ENCODE measurements around the gene MAP3K14. TPM values are rescaled to one million over a fixed set of nuclear protein-coding genes. Genes with fewer than 3 reads are reported as not detected.

The MAP3K14 gene
- total RNA-seq, 1 donor from 2014 or later = 0.34 TPM

- Histone ChIP-seq H3K27ac (no peak overlapping the region), H3K36me3 (no peaks in the 10 kb centered on the region), H3K79me2 (ENCODE audit: low read depth) (no peaks in the 10 kb centered on the region), H3K4me1 (peaks cover 8% of the 10 kb centered on the region), H3K4me3 (peak overlapping the region; percentile 60), H2AFZ (replicated peaks) (peak overlapping the region; percentile 88), H3F3A (ENCODE audit: low read depth) (no peaks in the 10 kb centered on the region), H3K9ac (no peak overlapping the region), H3K27me3 (peaks cover 16% of the 10 kb centered on the region), H3K9me3 (ENCODE audit: low read depth) (no peaks in the 10 kb centered on the region), H3K4me2 (peak overlapping the region; percentile 89), H4K20me1 (ENCODE audit: low read depth) (no peaks in the 10 kb centered on the region)
- TF ChIP-seq CTCF (IDR thresholded peaks at IDR 0.05) (no peak), EZH2phosphoT487 (IDR thresholded peaks at IDR 0.05) (no peak), EZH2 (IDR thresholded peaks at IDR 0.05) (no peak)
- Mint-ChIP-seq H3K27me3 (ENCODE audit: insufficient read depth, low read depth) (peaks cover 2% of the 10 kb centered on the region), H3K36me3 (peaks cover 8% of the 10 kb centered on the region), H3K9me3 (no peaks in the 10 kb centered on the region), H3K4me3 (peak overlapping the region; percentile 20), H3K4me1 (peaks cover 6% of the 10 kb centered on the region), H3K27ac (peak overlapping the region; percentile 86)
- DNase-seq (ENCODE audit: low spot score) = no peak
These were observed 54.0 kb downstream of the MAP3K14 start for GRCh38 chr17:45262516-45263476.

GRCh38 chr17:45261577-45262515 is 55.0 kb downstream of the MAP3K14 start, which contains the start of gene SPATA32:
SPATA32 (minus strand) TSS chr17:45262094; CDS start chr17:45262016, 78 bp downstream.
- peak within 1 kb of the TSS; percentile 20 for H3K4me3 Mint-ChIP-seq
- H3K4me3 ChIP-seq = peak within 1 kb of the TSS; percentile 60
- H3K27ac Mint-ChIP-seq = peak within 1 kb of the TSS; percentile 86
- H3F3A ChIP-seq (ENCODE audit: low read depth) = no peaks in the 10 kb centered on the region
- peak within 1 kb of the TSS; percentile 89 for H3K4me2 ChIP-seq
- H3K27me3 ChIP-seq = peaks cover 16% of the 10 kb centered on the region
- H3K27me3 Mint-ChIP-seq (ENCODE audit: insufficient read depth, low read depth) = peaks cover 2% of the 10 kb centered on the region
- peaks cover 8% of the 10 kb centered on the region for H3K4me1 ChIP-seq
- H3K36me3 ChIP-seq = no peaks in the 10 kb centered on the region
- no peaks in the 10 kb centered on the region for H3K9me3 ChIP-seq (ENCODE audit: low read depth)
- H4K20me1 ChIP-seq (ENCODE audit: low read depth) = no peaks in the 10 kb centered on the region
- peaks cover 4% of the 10 kb centered on the region for H3K36me3 Mint-ChIP-seq
- H3K79me2 ChIP-seq (ENCODE audit: low read depth) = no peaks in the 10 kb centered on the region
- H3K9me3 Mint-ChIP-seq = no peaks in the 10 kb centered on the region
- TF ChIP-seq CTCF (IDR thresholded peaks at IDR 0.05) = no peak
- no peak for TF ChIP-seq EZH2 (IDR thresholded peaks at IDR 0.05)
- no peak for TF ChIP-seq EZH2phosphoT487 (IDR thresholded peaks at IDR 0.05)
- H3K27ac ChIP-seq = no peak within 1 kb of the TSS
- peak; percentile 83 for DNase-seq (ENCODE audit: low spot score)
- H2AFZ ChIP-seq (replicated peaks) = peak within 1 kb of the TSS; percentile 88
- H3K9ac ChIP-seq = no peak within 1 kb of the TSS
- peaks cover 6% of the 10 kb centered on the region for H3K4me1 Mint-ChIP-seq

GRCh38 chr17:45260204-45260783 is 56.5 kb downstream of the MAP3K14 start:
- Mint-ChIP-seq H3K4me3 (no peak overlapping the region), H3K36me3 (peaks cover 4% of the 10 kb centered on the region), H3K27ac (no peak overlapping the region), H3K27me3 (ENCODE audit: insufficient read depth, low read depth) (peaks cover 2% of the 10 kb centered on the region), H3K4me1 (peaks cover 10% of the 10 kb centered on the region), H3K9me3 (no peaks in the 10 kb centered on the region)
- no peak overlapping the region for H2AFZ ChIP-seq (replicated peaks)
- no peaks in the 10 kb centered on the region for H3F3A ChIP-seq (ENCODE audit: low read depth)
- H3K36me3 ChIP-seq = no peaks in the 10 kb centered on the region
- H3K9me3 ChIP-seq (ENCODE audit: low read depth) = no peaks in the 10 kb centered on the region
- H3K4me1 ChIP-seq = peaks cover 17% of the 10 kb centered on the region
- no peak overlapping the region for H3K4me3 ChIP-seq
- TF ChIP-seq CTCF (IDR thresholded peaks at IDR 0.05) (no peak), EZH2 (IDR thresholded peaks at IDR 0.05) (no peak), EZH2phosphoT487 (IDR thresholded peaks at IDR 0.05) (no peak)
- no peak overlapping the region for H3K9ac ChIP-seq
- DNase-seq (ENCODE audit: low spot score) = no peak
- H3K27ac ChIP-seq = no peak overlapping the region
- peaks cover 16% of the 10 kb centered on the region for H3K27me3 ChIP-seq
- no peaks in the 10 kb centered on the region for H4K20me1 ChIP-seq (ENCODE audit: low read depth)
- H3K79me2 ChIP-seq (ENCODE audit: low read depth) = no peaks in the 10 kb centered on the region
- H3K4me2 ChIP-seq = no peak overlapping the region

Data from neural progenitor cell (in vitro differentiated cells).